HG03139 (cell line): ENCODE data around the gene KRTAP5-1.
"Not testable (repeated sequence)": the region's sequence is repeated elsewhere in the genome, so short reads cannot be mapped to it uniquely, and the experiment has no call there.

ENCODE experiments used
- ATAC-seq: cut with Tn5 transposase; IDR thresholded peaks from one replicate; pipeline ENCODE4 v1.9.1; 2021; ENCODE audit not compliant: unreplicated experiment

KRTAP5-1 gene

GRCh38 chr11:1601663-1602062 is 16.6 kb upstream of the KRTAP5-1 start:
- ATAC-seq, result not testable (repeated sequence)

- ATAC-seq, result no peak
Observed at GRCh38 chr11:1600626-1601025, 15.5 kb upstream of the KRTAP5-1 start.

- no peak for ATAC-seq
Observed at GRCh38 chr11:1598816-1599215, 13.7 kb upstream of the KRTAP5-1 start.

GRCh38 chr11:1598406-1598805 is 13.3 kb upstream of the KRTAP5-1 start:
- ATAC-seq, result not testable (repeated sequence)

- ATAC-seq, result no peak
Observed at GRCh38 chr11:1597994-1598380, 12.9 kb upstream of the KRTAP5-1 start, which contains the start of gene KRTAP5-2. KRTAP5-2 (minus strand) TSS chr11:1598294; CDS start chr11:1598250, 44 bp downstream.

- no peak for ATAC-seq
Observed at GRCh38 chr11:1597331-1597993, 12.4 kb upstream of the KRTAP5-1 start.

- not testable (repeated sequence) for ATAC-seq
Observed at GRCh38 chr11:1596576-1597121, 11.6 kb upstream of the KRTAP5-1 start.

GRCh38 chr11:1595994-1596575 is 11.0 kb upstream of the KRTAP5-1 start:
- ATAC-seq, result not testable (repeated sequence)

- no peak for ATAC-seq
Observed at GRCh38 chr11:1592628-1593027, 7.5 kb upstream of the KRTAP5-1 start.

- ATAC-seq, result no peak
Observed at GRCh38 chr11:1589996-1590395, 4.9 kb upstream of the KRTAP5-1 start.

- not testable (repeated sequence) for ATAC-seq
Observed at GRCh38 chr11:1589191-1589963, 4.3 kb upstream of the KRTAP5-1 start.

GRCh38 chr11:1586699-1587098 is 1.6 kb upstream of the KRTAP5-1 start:
- ATAC-seq, result no peak

- ATAC-seq, result not testable (repeated sequence)
Observed at GRCh38 chr11:1582909-1583308, 2.2 kb downstream of the KRTAP5-1 start.

GRCh38 chr11:1581976-1582375 is 3.1 kb downstream of the KRTAP5-1 start:
- ATAC-seq, result no peak

GRCh38 chr11:1576825-1577224 is 8.3 kb downstream of the KRTAP5-1 start:
- ATAC-seq, result no peak

GRCh38 chr11:1575756-1576155 is 9.3 kb downstream of the KRTAP5-1 start:
- not testable (repeated sequence) for ATAC-seq

GRCh38 chr11:1574933-1575242 is 10.2 kb downstream of the KRTAP5-1 start:
- no peak for ATAC-seq

GRCh38 chr11:1574238-1574932 is 10.7 kb downstream of the KRTAP5-1 start:
- ATAC-seq, result no peak

- ATAC-seq, result no peak
Observed at GRCh38 chr11:1573903-1574237, 11.2 kb downstream of the KRTAP5-1 start.

GRCh38 chr11:1573077-1573902 is 11.8 kb downstream of the KRTAP5-1 start:
- no peak for ATAC-seq
